SKM-1 treated with dmso at 0.1 percent for 144 hours (cell line): ENCODE data around the gene GLS.
A peak's percentile ranks its signal among the peaks of the same experiment; 100 is the strongest.

Source experiments
- DNase-seq: peaks from one replicate; lab custom pipeline; 2025; ENCODE audit not compliant: unreplicated experiment; lab: John Stamatoyannopoulos, UW

GLS gene

DNA sequence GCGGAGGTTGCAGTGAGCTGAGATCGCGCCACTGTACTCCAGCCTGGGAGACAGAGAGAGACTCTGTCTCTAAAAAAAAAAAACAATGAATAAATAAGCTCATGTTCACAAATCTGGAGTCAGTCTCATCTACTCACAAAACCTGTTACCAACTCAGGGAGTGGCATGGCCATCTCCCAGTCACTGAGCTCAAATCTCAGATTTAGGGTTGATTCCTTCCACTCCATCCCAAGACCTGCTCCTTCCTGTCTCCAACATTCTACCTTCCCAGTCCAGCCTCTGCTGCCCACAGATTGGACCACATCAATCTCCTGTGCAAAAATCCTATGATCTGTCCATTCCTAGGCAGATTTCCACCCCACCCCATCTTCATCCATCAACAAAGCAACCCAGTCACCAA lies 131.7 kb downstream of the GLS start:
- DNase-seq = no peak

DNA sequence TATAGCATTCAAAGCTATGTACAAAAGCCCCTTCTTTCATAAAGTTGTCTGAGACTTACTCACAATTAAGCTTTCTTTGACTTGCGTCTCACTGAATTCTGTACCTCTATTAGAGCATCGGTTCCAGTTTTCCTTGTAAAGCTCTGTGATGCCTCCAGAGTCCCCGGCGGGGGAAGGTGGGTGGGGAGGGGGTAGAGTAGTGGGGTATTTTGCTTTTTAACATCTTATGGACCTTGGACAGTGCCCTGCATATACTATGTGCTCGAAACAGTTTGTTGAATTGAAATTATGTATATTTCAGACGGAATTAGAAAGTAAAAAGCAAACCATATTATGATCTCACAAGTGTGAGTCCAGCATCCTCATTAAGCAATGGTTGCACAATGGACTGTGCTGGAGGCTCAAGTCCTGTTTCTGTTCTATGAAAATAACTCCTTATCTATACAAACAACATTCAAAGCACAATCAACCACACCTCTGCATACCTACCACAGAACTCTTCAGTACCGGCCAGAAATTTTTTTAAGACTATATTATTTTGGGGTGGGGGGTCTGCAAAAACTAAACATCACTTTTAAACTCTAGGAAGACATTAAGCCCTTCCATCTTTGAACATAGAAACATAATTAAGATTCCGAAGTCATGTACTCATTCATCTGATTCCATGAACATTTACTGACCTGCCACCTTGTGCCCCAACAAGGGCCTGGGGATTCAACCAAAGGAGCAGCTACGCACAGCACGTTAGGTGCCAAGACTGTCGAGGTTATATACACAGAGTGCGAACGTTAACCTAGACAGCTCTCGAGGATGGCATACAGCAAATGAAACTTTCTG lies 132.4 kb downstream of the GLS start:
- DNase-seq = peak; percentile 15

DNA sequence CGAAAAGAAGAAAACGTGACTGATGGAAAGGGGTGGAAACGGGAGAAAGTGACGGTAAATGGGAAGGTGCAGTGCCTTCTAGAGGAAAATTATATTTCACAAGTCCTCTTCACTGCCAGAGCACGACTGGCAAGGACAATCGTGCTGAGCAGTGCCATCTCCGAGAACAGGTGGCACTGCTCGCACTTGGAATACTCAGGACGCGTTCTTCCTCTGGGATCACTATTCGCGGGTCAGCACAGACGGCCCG lies 133.0 kb downstream of the GLS start:
- DNase-seq = no peak

GRCh38 chr2:191013932-191014652 lies 133.5 kb downstream of the GLS start, which contains the start of gene STAT1:
TSS of gene STAT1 (minus strand) at chr2:191014171. CDS start at chr2:191010003, 4,168 bp downstream.
- DNase-seq = peak; percentile 83

DNA sequence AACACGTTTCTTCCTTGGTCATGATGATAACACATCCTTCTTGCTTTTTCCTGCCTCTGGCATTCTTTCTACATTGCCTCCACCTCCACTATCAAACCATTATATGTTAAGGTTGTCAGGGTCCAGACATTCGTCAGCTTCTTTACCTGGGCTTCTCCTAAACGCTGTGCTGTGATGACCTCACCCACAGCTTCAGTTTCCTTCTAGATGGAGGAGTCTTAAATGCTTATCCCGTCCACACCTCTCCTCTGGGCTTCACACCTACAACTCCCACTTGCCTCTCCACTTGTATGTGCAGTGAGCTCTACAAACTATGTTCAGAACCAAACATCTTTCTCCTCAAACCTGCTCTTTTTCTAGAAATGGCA lies 134.0 kb downstream of the GLS start:
- DNase-seq = no peak
